IMR-90 (cell line): ENCODE data around the gene PRDM2. TPM values are rescaled to one million over a fixed set of nuclear protein-coding genes. Genes with fewer than 3 reads are reported as not detected.

ENCODE experiments used
- ATAC-seq: fragments of 200-7000 bp; cut with Tn5 transposase; 2 replicates; pipeline ENCODE4 v1.9.1; 2020; ENCODE audit warnings: low read depth, mild to moderate bottlenecking, moderate library complexity
- BruUV-seq: library from RNA; stranded (reverse); fragments of 400-500 nt; replicated peaks from 2 replicates; lab custom pipeline; 2021; lab: Mats Ljungman, UMichigan
- CTCF ChIA-PET: fragments of 300-600 bp; formaldehyde crosslinking; extraction: SDS; loops from one replicate; lab custom pipeline; 2021; ENCODE audit warnings: antibody characterized with exemption; lab: Yijun Ruan, JAX
- POLR2A ChIA-PET: fragments of 300-600 bp; sonication (Branson Sonifier 250); formaldehyde crosslinking; loops from one replicate; lab custom pipeline; 2022; ENCODE audit warnings: antibody characterized with exemption; ENCODE audit not compliant: unreplicated experiment; lab: Charles Lee
- DNase-seq: peaks from one replicate; pipeline ENCODE4 v3.0.0; 2013
- H2AFZ ChIP-seq: replicated peaks from 2 replicates; pipeline ENCODE3; 2013; ENCODE audit warnings: low read length, mild to moderate bottlenecking; ENCODE audit not compliant: poor library complexity
- H2AK5ac ChIP-seq: 2 replicates; pipeline ENCODE4 v1.6.1; 2013; ENCODE audit warnings: low read depth, low read length, inconsistent platforms
- H2AK9ac ChIP-seq: replicated peaks from 2 replicates; pipeline ENCODE3; 2013; ENCODE audit warnings: mild to moderate bottlenecking, low read depth, low read length, moderate library complexity; ENCODE audit not compliant: poor library complexity
- H2BK120ac ChIP-seq: 2 replicates; pipeline ENCODE4 v1.6.1; 2013; ENCODE audit warnings: low read depth, low read length, inconsistent platforms
- H2BK15ac ChIP-seq: 3 replicates; pipeline ENCODE4 v1.6.1; 2013; ENCODE audit warnings: low read depth, low read length, inconsistent platforms
- H2BK20ac ChIP-seq: 2 replicates; pipeline ENCODE4 v1.6.1; 2013; ENCODE audit warnings: low read depth, mild to moderate bottlenecking, inconsistent platforms, low read length, moderate library complexity
- H2BK5ac ChIP-seq: 2 replicates; pipeline ENCODE4 v1.6.1; 2013; ENCODE audit warnings: mild to moderate bottlenecking, low read depth, low read length, inconsistent platforms; ENCODE audit not compliant: poor library complexity, severe bottlenecking
- H3K14ac ChIP-seq: replicated peaks from 2 replicates; pipeline ENCODE4 v1.6.1; 2013; ENCODE audit warnings: low read depth, low read length, inconsistent platforms
- H3K18ac ChIP-seq: 2 replicates; pipeline ENCODE4 v1.6.1; 2013; ENCODE audit warnings: low read depth, low read length, control low read depth
- H3K23ac ChIP-seq: 2 replicates; pipeline ENCODE4 v1.6.1; 2013; ENCODE audit warnings: low read depth, low read length, inconsistent platforms
- H3K27ac ChIP-seq: 2 replicates; pipeline ENCODE4 v1.5.1; 2013; ENCODE audit warnings: mild to moderate bottlenecking, control low read depth, low read length; ENCODE audit not compliant: insufficient read depth
- H3K27me3 ChIP-seq: 2 replicates; pipeline ENCODE4 v1.6.1; 2013; ENCODE audit warnings: low read length; ENCODE audit not compliant: control insufficient read depth, insufficient read depth
- H3K36me3 ChIP-seq: 2 replicates; pipeline ENCODE4 v1.6.1; 2013; ENCODE audit warnings: low read length, mixed read lengths; ENCODE audit not compliant: control insufficient read depth, insufficient read depth
- H3K4ac ChIP-seq: 2 replicates; pipeline ENCODE4 v1.6.1; 2013; ENCODE audit warnings: low read depth, low read length, inconsistent platforms
- H3K4me1 ChIP-seq: 2 replicates; pipeline ENCODE4 v1.6.1; 2013; ENCODE audit warnings: low read length, mixed read lengths; ENCODE audit not compliant: control insufficient read depth, insufficient read depth
- H3K4me2 ChIP-seq: 2 replicates; pipeline ENCODE4 v1.6.1; 2013; ENCODE audit warnings: low read depth, mild to moderate bottlenecking, control low read depth, low read length, moderate library complexity
- H3K4me3 ChIP-seq: 2 replicates; pipeline ENCODE4 v1.5.1; 2013; ENCODE audit warnings: low read depth, mild to moderate bottlenecking, control low read depth, low read length, moderate library complexity; ENCODE audit not compliant: insufficient read depth
- H3K56ac ChIP-seq: 2 replicates; pipeline ENCODE4 v1.6.1; 2013; ENCODE audit warnings: low read length, inconsistent platforms; ENCODE audit not compliant: insufficient read depth; ENCODE audit errors: extremely low read depth
- H3K79me1 ChIP-seq, 2 experiments: 2 replicates each; pipeline ENCODE4 v1.6.1; 2013; ENCODE audit warnings: low read length in 2 of 2, inconsistent platforms in 1 of 2, low read depth in 1 of 2
- H3K9ac ChIP-seq: 2 replicates; pipeline ENCODE4 v1.6.1; 2013; ENCODE audit warnings: low read depth, low read length, control low read depth
- H3K9me1 ChIP-seq: 2 replicates; pipeline ENCODE4 v1.6.1; 2013; ENCODE audit warnings: low read length, inconsistent platforms; ENCODE audit not compliant: insufficient read depth
- H3K9me3 ChIP-seq: 2 replicates; pipeline ENCODE4 v1.6.1; 2013; ENCODE audit warnings: low read length; ENCODE audit not compliant: control insufficient read depth, insufficient read depth
- H4K20me1 ChIP-seq: 2 replicates; pipeline ENCODE4 v1.6.1; 2013; ENCODE audit warnings: low read length, inconsistent platforms; ENCODE audit not compliant: insufficient read depth
- H4K5ac ChIP-seq: 2 replicates; pipeline ENCODE4 v1.6.1; 2013; ENCODE audit warnings: mild to moderate bottlenecking, low read depth, low read length, control low read depth
- H4K8ac ChIP-seq, 2 experiments: 2 replicates each; pipeline ENCODE4 v1.6.1; 2013; ENCODE audit warnings: low read depth in 2 of 2, low read length in 2 of 2, control low read depth in 1 of 2, inconsistent platforms in 1 of 2
- H4K91ac ChIP-seq: 2 replicates; pipeline ENCODE4 v1.6.1; 2013; ENCODE audit warnings: low read depth, low read length, inconsistent platforms; ENCODE audit not compliant: insufficient read depth
- BHLHE40 ChIP-seq: fragments of 150-350 bp; IDR thresholded peaks from 2 replicates; pipeline ENCODE4 v1.6.1; 2016; ENCODE audit warnings: mild to moderate bottlenecking, low read depth, low read length
- CEBPB ChIP-seq: IDR thresholded peaks from 2 replicates; pipeline ENCODE4 v1.6.1; 2012; ENCODE audit warnings: low read depth, low read length, improper control_type of control experiment
- CHD1 ChIP-seq: IDR thresholded peaks from 2 replicates; pipeline ENCODE4 v1.6.1; 2012; ENCODE audit warnings: low read depth, low read length, improper control_type of control experiment
- ELK1 ChIP-seq: fragments of 150-350 bp; IDR thresholded peaks from 2 replicates; pipeline ENCODE4 v1.6.1; 2016; ENCODE audit warnings: low read depth, mild to moderate bottlenecking, low read length, moderate library complexity, borderline replicate concordance
- FOS ChIP-seq: fragments of 150-350 bp; IDR thresholded peaks from 2 replicates; pipeline ENCODE4 v1.6.1; 2016; ENCODE audit warnings: low read depth, low read length
- MAFK ChIP-seq: IDR thresholded peaks from 2 replicates; pipeline ENCODE4 v1.6.1; 2012; ENCODE audit warnings: low read depth, low read length, improper control_type of control experiment
- MAZ ChIP-seq: IDR thresholded peaks from 2 replicates; pipeline ENCODE4 v1.6.1; 2012; ENCODE audit warnings: low read depth, mild to moderate bottlenecking, low read length, improper control_type of control experiment, moderate library complexity, borderline replicate concordance
- MXI1 ChIP-seq: IDR thresholded peaks from 2 replicates; pipeline ENCODE4 v1.6.1; 2012; ENCODE audit warnings: low read depth, mild to moderate bottlenecking, low read length, moderate library complexity, borderline replicate concordance
- NFE2L2 ChIP-seq: fragments of 150-350 bp; IDR thresholded peaks from 2 replicates; pipeline ENCODE4 v1.6.1; 2016; ENCODE audit warnings: low read depth, mild to moderate bottlenecking, low read length
- POLR2A ChIP-seq: IDR thresholded peaks from 2 replicates; pipeline ENCODE4 v1.6.1; 2012; ENCODE audit warnings: mild to moderate bottlenecking, low read depth, low read length
- RAD21 ChIP-seq: IDR thresholded peaks from 2 replicates; pipeline ENCODE4 v1.6.1; 2012; ENCODE audit warnings: low read length, improper control_type of control experiment
- RCOR1 ChIP-seq: IDR thresholded peaks from 2 replicates; pipeline ENCODE4 v1.6.1; 2012; ENCODE audit warnings: mild to moderate bottlenecking, low read length, improper control_type of control experiment; ENCODE audit not compliant: insufficient replicate concordance
- RFX5 ChIP-seq: IDR thresholded peaks from 2 replicates; pipeline ENCODE4 v1.8.0; 2012; ENCODE audit warnings: low read depth, mild to moderate bottlenecking, low read length, moderate library complexity
- SMC3 ChIP-seq: fragments of 150-350 bp; IDR thresholded peaks from 2 replicates; pipeline ENCODE4 v1.6.1; 2016; ENCODE audit warnings: low read depth, mild to moderate bottlenecking, antibody characterized with exemption, low read length, moderate library complexity
- USF2 ChIP-seq: fragments of 150-350 bp; IDR thresholded peaks from 2 replicates; pipeline ENCODE4 v1.6.1; 2017; ENCODE audit warnings: mild to moderate bottlenecking, antibody characterized with exemption, low read length, low read depth
- WGBS, 2 experiments: methylation state at CpG; one replicate each; pipeline versions ENCODE4 v1.1.5 to v1.1.7; 2013; ENCODE audit warnings: missing lambda C conversion rate in 2 of 2; ENCODE audit not compliant: insufficient read length in 1 of 2; ENCODE audit errors: extremely low coverage in 2 of 2; 5-methylcytosine and 5-hydroxymethylcytosine counted together
- dilution Hi-C: fragments of 300-500 bp; cut with HindIII; formaldehyde crosslinking; loops from one replicate; pipeline ENCODE4 v1.14.3; 2018; ENCODE audit warnings: low sequenced_read_pairs; ENCODE audit not compliant: unreplicated experiment
- in situ Hi-C: fragments of 300-500 bp; cut with MboI; formaldehyde crosslinking; loops from 3 replicates; pipeline ENCODE4 v1.14.3; 2019; ENCODE audit warnings: low sequenced_read_pairs, inconsistent platforms, mixed read lengths
- intact Hi-C: fragments of 100-400 bp; cut with micrococcal nuclease; formaldehyde crosslinking; loops from 2 replicates; pipeline ENCODE4 v1.10.0; 2022
- polyA plus RNA-seq, 3 experiments: library from polyadenylated mRNA; depleted of rRNA; stranded (reverse); fragments of >200 nt; gene quantifications; 2 replicates each; pipeline ENCODE4 v1.2.3, GENCODE V29; 2012; ENCODE audit warnings: low replicate concordance in 1 of 3
- total RNA-seq: library from RNA; depleted of rRNA; stranded (reverse); fragments of >200 nt; gene quantifications from 2 replicates; pipeline ENCODE4 v1.2.3, GENCODE V29; 2012
- TF ChIP-seq, protein P1 (sequence below): conservative IDR thresholded peaks from 2 replicates; pipeline ENCODE4 v1.5.1; 2012; ENCODE audit warnings: mild to moderate bottlenecking, low read depth, low read length, improper control_type of control experiment

Gene PRDM2
- total and polyA plus RNA-seq, 2 of the 4 experiments (the other 2 are of a cell fraction), result 3.4 to 8.9 TPM

DNA sequence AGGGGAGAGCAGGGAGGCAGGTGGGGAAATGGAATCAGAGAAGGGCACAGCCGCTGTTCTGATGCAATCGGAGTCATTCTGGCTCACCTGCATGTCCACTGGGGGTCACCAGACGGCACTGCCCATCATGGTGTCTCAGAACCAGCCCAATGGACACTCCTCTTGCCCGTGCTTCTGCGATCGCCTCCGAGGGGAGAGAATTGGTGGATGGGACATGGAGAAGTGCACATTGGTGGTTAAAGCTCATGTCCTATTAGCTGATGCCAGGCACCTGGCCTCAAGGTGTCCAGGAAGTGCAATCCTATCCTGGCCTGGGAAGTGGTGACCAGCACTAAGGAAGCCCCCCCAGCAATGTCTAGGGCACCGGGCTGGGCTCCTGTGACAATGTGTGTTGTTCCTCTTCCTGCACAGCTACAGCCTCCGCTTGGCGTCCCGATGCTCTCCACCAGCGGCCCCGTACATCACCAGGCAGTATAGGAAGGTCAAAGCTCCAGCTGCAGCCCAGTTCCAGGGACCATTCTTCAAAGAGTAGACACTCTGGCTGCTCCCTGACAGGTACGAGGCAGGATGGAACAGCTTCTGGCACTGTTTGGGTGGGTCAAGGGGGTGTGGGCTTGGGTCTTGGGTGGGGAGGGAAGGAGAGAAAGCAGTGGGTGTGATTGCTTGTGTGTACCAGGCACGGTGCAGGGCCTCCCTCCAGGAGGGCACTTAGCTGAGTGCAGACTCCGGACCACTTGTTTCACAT, 116.2 kb downstream of the PRDM2 start:
- no peak overlapping the region for H2BK120ac ChIP-seq
- H4K8ac ChIP-seq, result no peak overlapping the region
- intact Hi-C loops, result no loop called here
- H3K4me1 ChIP-seq, result no peaks in the 10 kb centered on the region
- ATAC-seq (no peak), DNase-seq (no peak)
- no peak overlapping the region for H3K18ac ChIP-seq
- H3K4ac ChIP-seq, result no peak overlapping the region
- H3K36me3 ChIP-seq, result peaks cover 2% of the 10 kb centered on the region; the same call in 1 of the 2 replicates
- H4K5ac ChIP-seq, result no peak overlapping the region
- no peak overlapping the region for H2BK5ac ChIP-seq
- no peaks in the 10 kb centered on the region for H3K79me1 ChIP-seq
- H3K9me3 ChIP-seq, result no peaks in the 10 kb centered on the region
- H3K27me3 ChIP-seq, result no peaks in the 10 kb centered on the region
- H2AFZ ChIP-seq, result no peak overlapping the region
- H2AK9ac ChIP-seq, result no peak overlapping the region
- no TSS peak for BruUV-seq
- ChIA-PET CTCF (no interaction called here), POLR2A (no interaction called here)
- dilution Hi-C loops, result no loop called here
- H3K14ac ChIP-seq, result no peak overlapping the region
- H2BK15ac ChIP-seq, result no peak overlapping the region
- H4K91ac ChIP-seq, result no peak overlapping the region
- in situ Hi-C loops, result no loop called here
- no peaks in the 10 kb centered on the region for H3K9me1 ChIP-seq
- H3K9ac ChIP-seq, result no peak overlapping the region
- no peaks in the 10 kb centered on the region; the same call in 1 of the 2 replicates for H4K20me1 ChIP-seq
- no peak overlapping the region for H2BK20ac ChIP-seq
- no peak overlapping the region for H3K4me3 ChIP-seq
- H3K4me2 ChIP-seq, result no peak overlapping the region
- no peak for TF ChIP-seq ELK1
- no peak for TF ChIP-seq CHD1
- TF ChIP-seq CEBPB, result no peak
- no peak for TF ChIP-seq RAD21
- no peak for TF ChIP-seq FOS
- no peak for TF ChIP-seq MAFK
- TF ChIP-seq RFX5, result no peak
- no peak for TF ChIP-seq SMC3
- TF ChIP-seq BHLHE40, result no peak
- TF ChIP-seq NFE2L2, result no peak
- TF ChIP-seq RCOR1, result no peak
- no peak for TF ChIP-seq MAZ
- no peak for TF ChIP-seq USF2
- no peak for TF ChIP-seq POLR2A
- no peak for TF ChIP-seq MXI1
- TF ChIP-seq, protein P1, sequence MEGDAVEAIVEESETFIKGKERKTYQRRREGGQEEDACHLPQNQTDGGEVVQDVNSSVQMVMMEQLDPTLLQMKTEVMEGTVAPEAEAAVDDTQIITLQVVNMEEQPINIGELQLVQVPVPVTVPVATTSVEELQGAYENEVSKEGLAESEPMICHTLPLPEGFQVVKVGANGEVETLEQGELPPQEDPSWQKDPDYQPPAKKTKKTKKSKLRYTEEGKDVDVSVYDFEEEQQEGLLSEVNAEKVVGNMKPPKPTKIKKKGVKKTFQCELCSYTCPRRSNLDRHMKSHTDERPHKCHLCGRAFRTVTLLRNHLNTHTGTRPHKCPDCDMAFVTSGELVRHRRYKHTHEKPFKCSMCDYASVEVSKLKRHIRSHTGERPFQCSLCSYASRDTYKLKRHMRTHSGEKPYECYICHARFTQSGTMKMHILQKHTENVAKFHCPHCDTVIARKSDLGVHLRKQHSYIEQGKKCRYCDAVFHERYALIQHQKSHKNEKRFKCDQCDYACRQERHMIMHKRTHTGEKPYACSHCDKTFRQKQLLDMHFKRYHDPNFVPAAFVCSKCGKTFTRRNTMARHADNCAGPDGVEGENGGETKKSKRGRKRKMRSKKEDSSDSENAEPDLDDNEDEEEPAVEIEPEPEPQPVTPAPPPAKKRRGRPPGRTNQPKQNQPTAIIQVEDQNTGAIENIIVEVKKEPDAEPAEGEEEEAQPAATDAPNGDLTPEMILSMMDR, result no peak
- H3K27ac ChIP-seq, result no peak overlapping the region
- H2AK5ac ChIP-seq, result no peak overlapping the region
- H3K23ac ChIP-seq, result no peak overlapping the region
- no peak overlapping the region for H3K56ac ChIP-seq
- WGBS, 2 experiments, result 87% methylated on average over 7 of the region's 16 CpGs; no CpG with 5 or more reads in 1 of the 2 experiments
